OCI-LY1 (cell line): ENCODE results near the gene CPT1C.

Experiments
- CTCF ChIP-seq: fragments of 200-600 bp; sonication (generic), shearing (Covaris generic); IDR thresholded peaks from 2 replicates; pipeline ENCODE4 v1.5.1; 2017; ENCODE audit warnings: mild to moderate bottlenecking, antibody characterized with exemption, low read length, moderate library complexity, mixed read lengths
- EZH2 ChIP-seq: fragments of 200-600 bp; sonication (generic), shearing (Covaris generic); IDR thresholded peaks from 2 replicates; pipeline ENCODE4 v1.8.0; 2017; ENCODE audit warnings: borderline replicate concordance, mixed run types, mild to moderate bottlenecking, antibody characterized with exemption, low read length, moderate library complexity, mixed read lengths

- TF ChIP-seq CTCF (no peak), EZH2 (no peak)
These were observed 72.3 kb downstream of the CPT1C start, which contains the start of gene TSKS for GRCh38 chr19:49763230-49763629.
